ENCODE measurements around the gene CMSS1.

- TF ChIP-seq CTCF (IDR thresholded peaks at IDR 0.05; ENCODE audit: low read depth, low read length, missing input control) (no peak), FOXA1 (IDR thresholded peaks at IDR 0.05) (no peak), MAX (IDR thresholded peaks at IDR 0.05) (no peak), TAF1 (conservative IDR thresholded peaks at IDR 0.05) (no peak), EGR1 (IDR thresholded peaks at IDR 0.05; ENCODE audit: low read depth in 2 of 2) (no peak)
These were observed 152.5 kb downstream of the CMSS1 start for GRCh38 chr3:99970198-99970597.
